Panc1 (cell line): Measurements from ENCODE around the gene PATE2. TPM values are rescaled to one million over a fixed set of nuclear protein-coding genes. Genes with fewer than 3 reads are reported as not detected.

Experiments used
- ATAC-seq: fragments of 200-7000 bp; cut with Tn5 transposase; 2 replicates; pipeline ENCODE4 v1.9.1; 2020; ENCODE audit warnings: mild to moderate bottlenecking, moderate library complexity
- BruUV-seq: library from RNA; stranded (reverse); fragments of 400-500 nt; replicated peaks from 2 replicates; lab custom pipeline; 2021; lab: Mats Ljungman, UMichigan
- CTCF ChIA-PET: fragments of 300-600 bp; sonication (Branson Sonifier 250); formaldehyde crosslinking; loops from one replicate; lab custom pipeline; 2022; ENCODE audit warnings: antibody characterized with exemption; lab: Charles Lee
- POLR2A ChIA-PET: fragments of 300-600 bp; sonication (Branson Sonifier 250); formaldehyde crosslinking; loops from one replicate; lab custom pipeline; 2022; ENCODE audit warnings: antibody characterized with exemption; lab: Charles Lee
- DNase-seq: peaks from one replicate; pipeline ENCODE4 v3.0.0-alpha.2; 2010; ENCODE audit warnings: low read depth, low spot score
- H3K27ac ChIP-seq: 2 replicates; pipeline ENCODE4 v1.5.1; 2011; ENCODE audit warnings: mild to moderate bottlenecking, low read length, inconsistent platforms
- H3K27me3 ChIP-seq: fragments of 200-500 bp; sonication (Bioruptor generic); 2 replicates; pipeline ENCODE4 v1.6.0; 2014; ENCODE audit warnings: low read length, inconsistent platforms; ENCODE audit not compliant: control insufficient read depth, insufficient read depth
- H3K36me3 ChIP-seq: fragments of 200-500 bp; sonication (Bioruptor generic); 2 replicates; pipeline ENCODE4 v1.5.1; 2014; ENCODE audit warnings: inconsistent platforms, mild to moderate bottlenecking, low read length, moderate library complexity; ENCODE audit not compliant: control insufficient read depth, insufficient read depth
- H3K4me1 ChIP-seq: 2 replicates; pipeline ENCODE4 v1.5.1; 2011; ENCODE audit warnings: inconsistent platforms, mild to moderate bottlenecking, low read length, moderate library complexity; ENCODE audit not compliant: control insufficient read depth, insufficient read depth
- H3K4me3 ChIP-seq, 2 experiments: 2 replicates each; pipeline ENCODE4 v1.5.1; 2011 to 2012; ENCODE audit warnings: low read depth in 2 of 2, low read length in 2 of 2, mild to moderate bottlenecking in 2 of 2, inconsistent platforms in 1 of 2, moderate library complexity in 1 of 2
- H3K9me3 ChIP-seq: fragments of 200-500 bp; sonication (Bioruptor generic); 2 replicates; pipeline ENCODE4 v1.5.1; 2014; ENCODE audit warnings: low read depth, mild to moderate bottlenecking, inconsistent platforms, low read length, moderate library complexity; ENCODE audit not compliant: control insufficient read depth, insufficient read depth
- POLR2AphosphoS5 ChIP-seq: IDR thresholded peaks from 2 replicates; pipeline ENCODE4 v1.6.1; 2012; ENCODE audit warnings: mild to moderate bottlenecking, low read depth, low read length, moderate library complexity
- SIN3A ChIP-seq: IDR thresholded peaks from 2 replicates; pipeline ENCODE4 v1.6.1; 2012; ENCODE audit warnings: low read depth, mild to moderate bottlenecking, low read length, moderate library complexity, borderline replicate concordance; ENCODE audit not compliant: insufficient read depth
- TCF7L2 ChIP-seq: IDR thresholded peaks from 2 replicates; pipeline ENCODE4 v1.6.1; 2011; ENCODE audit warnings: mild to moderate bottlenecking, low read depth, low read length, inconsistent platforms
- in situ Hi-C: cut with HindIII; loops from 2 replicates; pipeline ENCODE4 v1.10.0; 2016; ENCODE audit warnings: low sequenced_read_pairs, low pct_unique_long_range_greater_than_20kb
- intact Hi-C: fragments of 100-400 bp; cut with micrococcal nuclease; formaldehyde crosslinking; loops from one replicate; pipeline ENCODE4 v1.10.0; 2022; ENCODE audit not compliant: unreplicated experiment
- total RNA-seq: library from RNA; stranded (reverse); gene quantifications from one replicate; pipeline ENCODE4 v1.2.1, GENCODE V29; 2021; ENCODE audit not compliant: unreplicated experiment
- TF ChIP-seq, protein P1 (sequence below), 2 experiments: IDR thresholded peaks; 2 replicates each; pipeline ENCODE4 v1.6.1; 2011 to 2012; ENCODE audit warnings: low read depth in 2 of 2, control low read depth in 1 of 2, low read length in 1 of 2, mild to moderate bottlenecking in 1 of 2, moderate library complexity in 1 of 2; ENCODE audit not compliant: insufficient read depth in 1 of 2
- TF ChIP-seq, protein P2 (sequence below): fragments of 450-650 bp; IDR thresholded peaks from 2 replicates; pipeline ENCODE4 v1.5.1; 2017; ENCODE audit warnings: mild to moderate bottlenecking

The PATE2 gene
- total RNA-seq, 1 experiment from 2014 or later, result 0.18 TPM

DNA sequence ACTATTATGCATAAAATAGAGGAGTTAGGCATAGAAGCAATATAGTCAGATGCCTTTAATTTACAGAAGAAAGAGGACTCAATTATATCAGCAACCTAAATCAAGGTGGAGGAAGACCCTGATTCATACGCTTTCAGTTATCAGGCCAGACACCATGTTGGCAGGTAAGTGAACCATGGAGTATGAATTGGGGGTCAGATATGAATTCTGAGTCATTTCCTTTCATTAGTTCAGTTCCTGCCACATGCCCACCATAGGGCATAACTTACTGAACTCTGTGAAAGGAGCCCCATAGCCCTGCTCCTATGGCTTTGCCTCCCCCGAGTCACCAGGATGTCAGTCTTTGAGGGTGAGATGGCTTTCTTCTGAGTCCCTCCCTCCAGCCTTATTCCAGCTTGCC lies 15.1 kb downstream of the PATE2 start:
- CTCF ChIA-PET, result no interaction called here
- Histone ChIP-seq H3K9me3 (no peaks in the 10 kb centered on the region), H3K27me3 (peaks cover 5% of the 10 kb centered on the region), H3K36me3 (no peaks in the 10 kb centered on the region), H3K4me3 (no peak overlapping the region), H3K4me1 (no peaks in the 10 kb centered on the region), H3K27ac (no peak overlapping the region)
- TF ChIP-seq, protein P1, sequence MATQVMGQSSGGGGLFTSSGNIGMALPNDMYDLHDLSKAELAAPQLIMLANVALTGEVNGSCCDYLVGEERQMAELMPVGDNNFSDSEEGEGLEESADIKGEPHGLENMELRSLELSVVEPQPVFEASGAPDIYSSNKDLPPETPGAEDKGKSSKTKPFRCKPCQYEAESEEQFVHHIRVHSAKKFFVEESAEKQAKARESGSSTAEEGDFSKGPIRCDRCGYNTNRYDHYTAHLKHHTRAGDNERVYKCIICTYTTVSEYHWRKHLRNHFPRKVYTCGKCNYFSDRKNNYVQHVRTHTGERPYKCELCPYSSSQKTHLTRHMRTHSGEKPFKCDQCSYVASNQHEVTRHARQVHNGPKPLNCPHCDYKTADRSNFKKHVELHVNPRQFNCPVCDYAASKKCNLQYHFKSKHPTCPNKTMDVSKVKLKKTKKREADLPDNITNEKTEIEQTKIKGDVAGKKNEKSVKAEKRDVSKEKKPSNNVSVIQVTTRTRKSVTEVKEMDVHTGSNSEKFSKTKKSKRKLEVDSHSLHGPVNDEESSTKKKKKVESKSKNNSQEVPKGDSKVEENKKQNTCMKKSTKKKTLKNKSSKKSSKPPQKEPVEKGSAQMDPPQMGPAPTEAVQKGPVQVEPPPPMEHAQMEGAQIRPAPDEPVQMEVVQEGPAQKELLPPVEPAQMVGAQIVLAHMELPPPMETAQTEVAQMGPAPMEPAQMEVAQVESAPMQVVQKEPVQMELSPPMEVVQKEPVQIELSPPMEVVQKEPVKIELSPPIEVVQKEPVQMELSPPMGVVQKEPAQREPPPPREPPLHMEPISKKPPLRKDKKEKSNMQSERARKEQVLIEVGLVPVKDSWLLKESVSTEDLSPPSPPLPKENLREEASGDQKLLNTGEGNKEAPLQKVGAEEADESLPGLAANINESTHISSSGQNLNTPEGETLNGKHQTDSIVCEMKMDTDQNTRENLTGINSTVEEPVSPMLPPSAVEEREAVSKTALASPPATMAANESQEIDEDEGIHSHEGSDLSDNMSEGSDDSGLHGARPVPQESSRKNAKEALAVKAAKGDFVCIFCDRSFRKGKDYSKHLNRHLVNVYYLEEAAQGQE (IDR thresholded peaks at IDR 0.05; ENCODE audit: insufficient read depth in 1 of 2, low read depth in 2 of 2, low read length in 1 of 2), result no peak
- TF ChIP-seq TCF7L2 (no peak), POLR2AphosphoS5 (no peak), SIN3A (no peak)
- TF ChIP-seq, protein P2, sequence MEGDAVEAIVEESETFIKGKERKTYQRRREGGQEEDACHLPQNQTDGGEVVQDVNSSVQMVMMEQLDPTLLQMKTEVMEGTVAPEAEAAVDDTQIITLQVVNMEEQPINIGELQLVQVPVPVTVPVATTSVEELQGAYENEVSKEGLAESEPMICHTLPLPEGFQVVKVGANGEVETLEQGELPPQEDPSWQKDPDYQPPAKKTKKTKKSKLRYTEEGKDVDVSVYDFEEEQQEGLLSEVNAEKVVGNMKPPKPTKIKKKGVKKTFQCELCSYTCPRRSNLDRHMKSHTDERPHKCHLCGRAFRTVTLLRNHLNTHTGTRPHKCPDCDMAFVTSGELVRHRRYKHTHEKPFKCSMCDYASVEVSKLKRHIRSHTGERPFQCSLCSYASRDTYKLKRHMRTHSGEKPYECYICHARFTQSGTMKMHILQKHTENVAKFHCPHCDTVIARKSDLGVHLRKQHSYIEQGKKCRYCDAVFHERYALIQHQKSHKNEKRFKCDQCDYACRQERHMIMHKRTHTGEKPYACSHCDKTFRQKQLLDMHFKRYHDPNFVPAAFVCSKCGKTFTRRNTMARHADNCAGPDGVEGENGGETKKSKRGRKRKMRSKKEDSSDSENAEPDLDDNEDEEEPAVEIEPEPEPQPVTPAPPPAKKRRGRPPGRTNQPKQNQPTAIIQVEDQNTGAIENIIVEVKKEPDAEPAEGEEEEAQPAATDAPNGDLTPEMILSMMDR, result no peak
- DNase-seq (no peak), ATAC-seq (no peak)
- no TSS peak for BruUV-seq
- intact Hi-C loops (no loop called here), in situ Hi-C loops (no loop called here)
- POLR2A ChIA-PET, result no interaction called here

DNA sequence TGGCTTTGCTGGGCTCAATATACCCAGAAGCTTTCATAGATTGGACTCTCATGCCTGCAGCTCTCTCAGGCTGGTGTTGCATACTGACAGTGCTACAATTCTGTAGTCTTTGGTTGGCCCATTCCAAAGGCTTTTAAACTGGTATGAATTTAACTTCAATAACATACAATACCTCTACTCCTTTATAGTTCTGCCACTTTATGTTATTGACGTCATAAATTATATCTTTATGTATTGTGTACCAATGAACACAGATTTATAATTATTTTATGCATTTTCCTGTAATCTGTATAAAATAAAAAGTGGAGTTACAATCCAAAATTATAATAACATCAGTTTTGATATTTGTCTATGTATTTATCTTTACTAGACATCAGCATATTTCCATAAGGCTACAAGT lies 16.2 kb downstream of the PATE2 start:
- H3K9me3 ChIP-seq, result no peaks in the 10 kb centered on the region
- ChIA-PET CTCF (no interaction called here), POLR2A (no interaction called here)
- H3K27me3 ChIP-seq, result peaks cover 3% of the 10 kb centered on the region
- intact Hi-C loops, result no loop called here
- no peak for TF ChIP-seq SIN3A
- TF ChIP-seq, protein P1 (IDR thresholded peaks at IDR 0.05; ENCODE audit: insufficient read depth in 1 of 2, low read depth in 2 of 2, low read length in 1 of 2), result no peak
- TF ChIP-seq POLR2AphosphoS5, result no peak
- TF ChIP-seq TCF7L2, result no peak
- TF ChIP-seq, protein P2, result no peak
- H3K4me3 ChIP-seq, result no peak overlapping the region
- H3K36me3 ChIP-seq, result no peaks in the 10 kb centered on the region
- in situ Hi-C loops, result no loop called here
- ATAC-seq (no peak), DNase-seq (no peak)
- H3K4me1 ChIP-seq, result no peaks in the 10 kb centered on the region
- BruUV-seq, result no TSS peak
- H3K27ac ChIP-seq, result no peak overlapping the region
